HCT116 (cell line): Measurements from ENCODE around the gene COG5. TPM values are rescaled to one million over a fixed set of nuclear protein-coding genes. Genes with fewer than 3 reads are reported as not detected.
"Not testable (repeated sequence)": the region's sequence is repeated elsewhere in the genome, so short reads cannot be mapped to it uniquely, and the experiment has no call there.

Source experiments
- ATAC-seq: fragments of 200-7000 bp; cut with Tn5 transposase; 2 replicates; pipeline ENCODE4 v1.9.1; 2020; ENCODE audit warnings: mild to moderate bottlenecking, moderate library complexity
- BruUV-seq: library from RNA; stranded (reverse); fragments of 400-500 nt; replicated peaks from 2 replicates; lab custom pipeline; 2021; lab: Mats Ljungman, UMichigan
- CTCF ChIA-PET: fragments of 300-600 bp; sonication (Branson Sonifier 250); formaldehyde crosslinking; loops from one replicate; lab custom pipeline; 2021; ENCODE audit warnings: antibody characterized with exemption; lab: Charles Lee
- POLR2A ChIA-PET: fragments of 300-600, 350-600 bp; sonication (Branson Sonifier 250); formaldehyde crosslinking; loops from one replicate; lab custom pipeline; 2021; ENCODE audit warnings: antibody characterized with exemption; lab: Charles Lee
- RAD21 ChIA-PET, 2 experiments: fragments of 300-600 bp; sonication (Branson Sonifier 250); formaldehyde crosslinking; loops; one replicate each; lab custom pipeline; 2023; ENCODE audit warnings: low total read pairs in 2 of 2; ENCODE audit not compliant: uncharacterized antibody in 2 of 2, unreplicated experiment in 2 of 2, low non-redundant PET in 1 of 2; lab: Charles Lee
- DNase-seq: peaks from one replicate; pipeline ENCODE4 v3.0.0-alpha.2; 2010; ENCODE audit warnings: low read depth, low spot score
- H2AFZ ChIP-seq: fragments of 200-600 bp; shearing (Covaris generic), sonication (generic); 2 replicates; pipeline ENCODE4 v1.6.1; 2017; ENCODE audit warnings: low read depth, mixed run types, mixed read lengths, antibody characterized with exemption, low read length; ENCODE audit not compliant: poor library complexity, severe bottlenecking
- H3K27ac ChIP-seq: 2 replicates; pipeline ENCODE4 v1.5.1; 2012; ENCODE audit warnings: low read depth, low read length
- H3K27me3 ChIP-seq: fragments of 200-600 bp; sonication (generic); 2 replicates; pipeline ENCODE4 v1.6.1; 2016; ENCODE audit warnings: mixed run types, low read length, mixed read lengths; ENCODE audit not compliant: insufficient read depth
- H3K36me3 ChIP-seq, 2 experiments: fragments of 200-500 bp in 1 of 2; fragments of 200-600 bp in 1 of 2; sonication (Bioruptor generic) in 1 of 2; sonication (generic) in 1 of 2; 2 replicates each; pipeline versions ENCODE4 v1.5.1 to v1.6.1; 2014 to 2016; ENCODE audit warnings: low read length in 2 of 2, inconsistent platforms in 1 of 2, mixed read lengths in 1 of 2, mixed run types in 1 of 2; ENCODE audit not compliant: insufficient read depth in 2 of 2, control insufficient read depth in 1 of 2
- H3K4me1 ChIP-seq, 2 experiments: fragments of 200-600 bp in 1 of 2; sonication (generic) in 1 of 2; 2 replicates each; pipeline versions ENCODE4 v1.5.1 to v1.6.1; 2012 to 2017; ENCODE audit warnings: low read length in 2 of 2, inconsistent platforms in 1 of 2, mild to moderate bottlenecking in 1 of 2, mixed read lengths in 1 of 2, mixed run types in 1 of 2, moderate library complexity in 1 of 2; ENCODE audit not compliant: insufficient read depth in 2 of 2, control insufficient read depth in 1 of 2
- H3K4me2 ChIP-seq: fragments of 200-600 bp; sonication (generic); 2 replicates; pipeline ENCODE4 v1.6.1; 2017; ENCODE audit warnings: mixed run types, low read length, mixed read lengths
- H3K4me3 ChIP-seq, 2 experiments: fragments of 200-600 bp in 1 of 2; sonication (generic) in 1 of 2; replicated peaks in 1 of 2; 2 replicates each; pipeline ENCODE4 v1.5.1; 2011 to 2016; ENCODE audit warnings: low read length in 2 of 2, control low read depth in 1 of 2, low read depth in 1 of 2, mild to moderate bottlenecking in 1 of 2, mixed read lengths in 1 of 2, mixed run types in 1 of 2
- H3K79me2 ChIP-seq: fragments of 200-600 bp; sonication (generic); 2 replicates; pipeline ENCODE4 v1.6.1; 2017; ENCODE audit warnings: mild to moderate bottlenecking, mixed run types, low read length, moderate library complexity, mixed read lengths; ENCODE audit not compliant: insufficient read depth
- H3K9ac ChIP-seq: fragments of 200-600 bp; sonication (generic); 2 replicates; pipeline ENCODE4 v1.6.1; 2016; ENCODE audit warnings: low read length, mixed read lengths
- H3K9me2 ChIP-seq: fragments of 200-600 bp; sonication (generic), shearing (Covaris generic); 2 replicates; pipeline ENCODE4 v1.6.1; 2017; ENCODE audit warnings: mixed run types, mild to moderate bottlenecking, moderate library complexity; ENCODE audit not compliant: insufficient read depth
- H3K9me3 ChIP-seq, 2 experiments: fragments of 200-500 bp in 1 of 2; fragments of 200-600 bp in 1 of 2; sonication (Bioruptor generic) in 1 of 2; sonication (generic) in 1 of 2; 2 replicates each; pipeline ENCODE4 v1.6.1; 2014 to 2017; ENCODE audit warnings: low read length in 2 of 2, mixed read lengths in 2 of 2, inconsistent platforms in 1 of 2, low read depth in 1 of 2, mild to moderate bottlenecking in 1 of 2, mixed run types in 1 of 2, moderate library complexity in 1 of 2; ENCODE audit not compliant: control insufficient read depth in 1 of 2, insufficient read depth in 1 of 2
- H4K20me1 ChIP-seq: fragments of 200-600 bp; sonication (generic), shearing (Covaris generic); 2 replicates; pipeline ENCODE4 v1.6.1; 2017; ENCODE audit warnings: mixed run types, mild to moderate bottlenecking, moderate library complexity; ENCODE audit not compliant: insufficient read depth
- CBX3 ChIP-seq: IDR thresholded peaks from 2 replicates; pipeline ENCODE4 v1.6.1; 2012; ENCODE audit warnings: low read depth
- CEBPB ChIP-seq: IDR thresholded peaks from 2 replicates; pipeline ENCODE4 v1.6.1; 2012; ENCODE audit warnings: low read depth
- EGR1 ChIP-seq: IDR thresholded peaks from 2 replicates; pipeline ENCODE4 v1.6.1; 2012; ENCODE audit warnings: low read depth
- EZH2 ChIP-seq: fragments of 200-600 bp; sonication (generic); IDR thresholded peaks from 2 replicates; pipeline ENCODE4 v1.6.1; 2017; ENCODE audit warnings: antibody characterized with exemption, mixed run types
- POLR2A ChIP-seq: IDR thresholded peaks from 2 replicates; pipeline ENCODE4 v1.7.0; 2011; ENCODE audit warnings: borderline replicate concordance; ENCODE audit not compliant: insufficient read depth, insufficient read length; ENCODE audit errors: extremely low read depth
- POLR2AphosphoS5 ChIP-seq: IDR thresholded peaks from 2 replicates; pipeline ENCODE4 v1.6.1; 2011; ENCODE audit warnings: mild to moderate bottlenecking, low read depth, low read length, moderate library complexity
- RAD21 ChIP-seq: IDR thresholded peaks from 2 replicates; pipeline ENCODE4 v1.6.1; 2012; ENCODE audit warnings: low read depth, mild to moderate bottlenecking
- REST ChIP-seq: IDR thresholded peaks from 2 replicates; pipeline ENCODE4 v1.6.1; 2012; ENCODE audit warnings: low read depth
- SIN3A ChIP-seq: IDR thresholded peaks from 2 replicates; pipeline ENCODE4 v1.6.1; 2012; ENCODE audit warnings: low read depth
- SP1 ChIP-seq: IDR thresholded peaks from 2 replicates; pipeline ENCODE4 v1.6.1; 2012; ENCODE audit warnings: low read depth
- SRF ChIP-seq: IDR thresholded peaks from 2 replicates; pipeline ENCODE4 v1.6.1; 2012; ENCODE audit warnings: low read depth
- TCF7L2 ChIP-seq: IDR thresholded peaks from 2 replicates; pipeline ENCODE4 v1.7.0; 2011; ENCODE audit warnings: borderline replicate concordance, inconsistent platforms; ENCODE audit not compliant: insufficient read depth, insufficient read length; ENCODE audit errors: extremely low read depth
- YY1 ChIP-seq: IDR thresholded peaks from 2 replicates; pipeline ENCODE4 v1.6.1; 2011; ENCODE audit warnings: low read length, low read depth, moderate library complexity, mild to moderate bottlenecking; ENCODE audit not compliant: insufficient replicate concordance; ENCODE audit errors: extremely low read depth
- ZBTB33 ChIP-seq: IDR thresholded peaks from 2 replicates; pipeline ENCODE4 v1.6.1; 2011; ENCODE audit warnings: mild to moderate bottlenecking, low read length, moderate library complexity; ENCODE audit not compliant: insufficient replicate concordance; ENCODE audit errors: extremely low read depth
- ZNF274 ChIP-seq: fragments of 200-500 bp; sonication (Bioruptor generic); IDR thresholded peaks from 2 replicates; pipeline ENCODE4 v1.6.1; 2014; ENCODE audit warnings: mild to moderate bottlenecking, low read depth, low read length, inconsistent platforms
- intact Hi-C: fragments of 100-400 bp; cut with micrococcal nuclease; formaldehyde crosslinking; loops from 2 replicates; pipeline ENCODE4 v1.10.0; 2022
- total RNA-seq: library from RNA; stranded (reverse); gene quantifications from one replicate; pipeline ENCODE4 v1.2.1, GENCODE V29; 2021; ENCODE audit not compliant: unreplicated experiment

COG5 gene
- total RNA-seq, 1 experiment from 2014 or later = 30.7 TPM

GRCh38 chr7:107224374-107225223 lies 339.1 kb downstream of the COG5 start:
- no peak overlapping the region for H2AFZ ChIP-seq
- intact Hi-C loops = no loop called here
- POLR2A ChIA-PET = no interaction called here
- no peaks in the 10 kb centered on the region for H3K36me3 ChIP-seq
- TF ChIP-seq SIN3A = no peak
- TF ChIP-seq EZH2 = no peak
- TF ChIP-seq POLR2A = no peak
- TF ChIP-seq ZNF274 = no peak
- no peak for TF ChIP-seq EGR1
- TF ChIP-seq REST = no peak
- TF ChIP-seq SP1 = no peak
- no peak for TF ChIP-seq TCF7L2
- no peak for TF ChIP-seq CEBPB
- no peak for TF ChIP-seq SRF
- TF ChIP-seq POLR2AphosphoS5 = no peak
- TF ChIP-seq CBX3 = no peak
- TF ChIP-seq YY1 = no peak
- TF ChIP-seq ZBTB33 = no peak
- no peak for TF ChIP-seq RAD21
- H3K4me2 ChIP-seq = no peak overlapping the region
- no TSS peak for BruUV-seq
- H3K4me3 ChIP-seq = no peak overlapping the region
- DNase-seq = no peak
- H4K20me1 ChIP-seq = no peaks in the 10 kb centered on the region
- H3K4me1 ChIP-seq = no peaks in the 10 kb centered on the region
- H3K9me3 ChIP-seq = no peaks in the 10 kb centered on the region
- CTCF ChIA-PET = interaction anchor here (1.4 kb wide), 1 partner anchor 30 kb away, joined by 3 read pairs; no protein-coding TSS in a partner anchor
- H3K9ac ChIP-seq = no peak overlapping the region
- no peak overlapping the region for H3K27ac ChIP-seq
- H3K9me2 ChIP-seq = no peaks in the 10 kb centered on the region
- H3K27me3 ChIP-seq = no peaks in the 10 kb centered on the region
- no peak for ATAC-seq
- RAD21 ChIA-PET = no interaction called here
- H3K79me2 ChIP-seq = no peaks in the 10 kb centered on the region

- POLR2A ChIA-PET, H4K20me1 ChIP-seq, H3K4me2 ChIP-seq, ATAC-seq, intact Hi-C loops, H3K9ac ChIP-seq, RAD21 ChIA-PET, H3K9me3 ChIP-seq, H3K4me3 ChIP-seq, DNase-seq, H3K27me3 ChIP-seq, H3K79me2 ChIP-seq, H3K27ac ChIP-seq, H3K36me3 ChIP-seq, H3K9me2 ChIP-seq, BruUV-seq, H3K4me1 ChIP-seq, H2AFZ ChIP-seq: not testable (repeated sequence)
- CTCF ChIA-PET = interaction anchor here (0.7 kb wide), 1 partner anchor 268 kb away, joined by 3 read pairs; no protein-coding TSS in a partner anchor
Observed at GRCh38 chr7:107220806-107221205, 342.9 kb downstream of the COG5 start.
